Measurements from ENCODE around the gene CDH26.

Gene CDH26

GRCh38 chr20:59977086-59977485 is 18.9 kb downstream of the CDH26 start:
- peaks cover 0 to 2% of the 10 kb centered on the region in 2 donors for H3K4me1 ChIP-seq (ENCODE audit: control insufficient read depth in 1 of 2, insufficient read depth in 2 of 2, low read length in 2 of 2)
- H3K4me3 ChIP-seq (ENCODE audit: low read depth in 1 of 2, low read length in 2 of 2), result no peak overlapping the region
- H3K27ac ChIP-seq (ENCODE audit: low read depth, low read length), result no peak overlapping the region
- no peaks in the 10 kb centered on the region for H3K36me3 ChIP-seq (ENCODE audit: control insufficient read depth in 1 of 2, insufficient read depth in 2 of 2, low read length in 2 of 2)
- no peaks in the 10 kb centered on the region for H3K9me3 ChIP-seq (ENCODE audit: control insufficient read depth in 1 of 2, low read length in 2 of 2)
- H3K9ac ChIP-seq (ENCODE audit: low read depth in 1 of 2, low read length in 2 of 2), result no peak overlapping the region
- H3K27me3 ChIP-seq (ENCODE audit: control insufficient read depth in 1 of 2, insufficient read depth in 2 of 2, low read length in 2 of 2), result peaks cover 0 to 4% of the 10 kb centered on the region in 2 donors

- no peaks in the 10 kb centered on the region for H3K27me3 ChIP-seq (ENCODE audit: control insufficient read depth in 1 of 2, insufficient read depth in 2 of 2, low read length in 2 of 2)
- H3K9me3 ChIP-seq (ENCODE audit: control insufficient read depth in 1 of 2, low read length in 2 of 2), result no peaks in the 10 kb centered on the region
- no peak overlapping the region for H3K27ac ChIP-seq (ENCODE audit: low read depth, low read length)
- H3K36me3 ChIP-seq (ENCODE audit: control insufficient read depth in 1 of 2, insufficient read depth in 2 of 2, low read length in 2 of 2), result no peaks in the 10 kb centered on the region
- H3K9ac ChIP-seq (ENCODE audit: low read depth in 1 of 2, low read length in 2 of 2), result no peak overlapping the region
- H3K4me3 ChIP-seq (ENCODE audit: low read depth in 1 of 2, low read length in 2 of 2), result no peak overlapping the region
- H3K4me1 ChIP-seq (ENCODE audit: control insufficient read depth in 1 of 2, insufficient read depth in 2 of 2, low read length in 2 of 2), result no peaks in the 10 kb centered on the region
These were observed 24.9 kb downstream of the CDH26 start for GRCh38 chr20:59983076-59983475.

GRCh38 chr20:59984541-59984940 is 26.3 kb downstream of the CDH26 start:
- no peak overlapping the region for H3K4me3 ChIP-seq (ENCODE audit: low read depth in 1 of 2, low read length in 2 of 2)
- no peaks in the 10 kb centered on the region for H3K27me3 ChIP-seq (ENCODE audit: control insufficient read depth in 1 of 2, insufficient read depth in 2 of 2, low read length in 2 of 2)
- H3K36me3 ChIP-seq (ENCODE audit: control insufficient read depth in 1 of 2, insufficient read depth in 2 of 2, low read length in 2 of 2), result no peaks in the 10 kb centered on the region
- no peaks in the 10 kb centered on the region for H3K4me1 ChIP-seq (ENCODE audit: control insufficient read depth in 1 of 2, insufficient read depth in 2 of 2, low read length in 2 of 2)
- no peaks in the 10 kb centered on the region for H3K9me3 ChIP-seq (ENCODE audit: control insufficient read depth in 1 of 2, low read length in 2 of 2)
- no peak overlapping the region for H3K27ac ChIP-seq (ENCODE audit: low read depth, low read length)
- no peak overlapping the region for H3K9ac ChIP-seq (ENCODE audit: low read depth in 1 of 2, low read length in 2 of 2)

- H3K9me3 ChIP-seq (ENCODE audit: control insufficient read depth in 1 of 2, low read length in 2 of 2), result no peaks in the 10 kb centered on the region
- no peak overlapping the region for H3K4me3 ChIP-seq (ENCODE audit: low read depth in 1 of 2, low read length in 2 of 2)
- H3K4me1 ChIP-seq (ENCODE audit: control insufficient read depth in 1 of 2, insufficient read depth in 2 of 2, low read length in 2 of 2), result no peaks in the 10 kb centered on the region
- H3K27ac ChIP-seq (ENCODE audit: low read depth, low read length), result no peak overlapping the region
- no peaks in the 10 kb centered on the region for H3K27me3 ChIP-seq (ENCODE audit: control insufficient read depth in 1 of 2, insufficient read depth in 2 of 2, low read length in 2 of 2)
- no peaks in the 10 kb centered on the region for H3K36me3 ChIP-seq (ENCODE audit: control insufficient read depth in 1 of 2, insufficient read depth in 2 of 2, low read length in 2 of 2)
- H3K9ac ChIP-seq (ENCODE audit: low read depth in 1 of 2, low read length in 2 of 2), result no peak overlapping the region
These were observed 26.9 kb downstream of the CDH26 start for GRCh38 chr20:59985164-59985563.

GRCh38 chr20:59985864-59986263 is 27.6 kb downstream of the CDH26 start:
- H3K4me3 ChIP-seq (ENCODE audit: low read depth in 1 of 2, low read length in 2 of 2), result no peak overlapping the region
- H3K27me3 ChIP-seq (ENCODE audit: control insufficient read depth in 1 of 2, insufficient read depth in 2 of 2, low read length in 2 of 2), result no peaks in the 10 kb centered on the region
- H3K4me1 ChIP-seq (ENCODE audit: control insufficient read depth in 1 of 2, insufficient read depth in 2 of 2, low read length in 2 of 2), result no peaks in the 10 kb centered on the region
- H3K9me3 ChIP-seq (ENCODE audit: control insufficient read depth in 1 of 2, low read length in 2 of 2), result no peaks in the 10 kb centered on the region
- H3K27ac ChIP-seq (ENCODE audit: low read depth, low read length), result no peak overlapping the region
- H3K9ac ChIP-seq (ENCODE audit: low read depth in 1 of 2, low read length in 2 of 2), result no peak overlapping the region
- H3K36me3 ChIP-seq (ENCODE audit: control insufficient read depth in 1 of 2, insufficient read depth in 2 of 2, low read length in 2 of 2), result no peaks in the 10 kb centered on the region

- no peak overlapping the region for H3K9ac ChIP-seq (ENCODE audit: low read depth in 1 of 2, low read length in 2 of 2)
- no peak overlapping the region for H3K4me3 ChIP-seq (ENCODE audit: low read depth in 1 of 2, low read length in 2 of 2)
- no peaks in the 10 kb centered on the region for H3K9me3 ChIP-seq (ENCODE audit: control insufficient read depth in 1 of 2, low read length in 2 of 2)
- no peaks in the 10 kb centered on the region for H3K4me1 ChIP-seq (ENCODE audit: control insufficient read depth in 1 of 2, insufficient read depth in 2 of 2, low read length in 2 of 2)
- no peaks in the 10 kb centered on the region for H3K36me3 ChIP-seq (ENCODE audit: control insufficient read depth in 1 of 2, insufficient read depth in 2 of 2, low read length in 2 of 2)
- no peaks in the 10 kb centered on the region for H3K27me3 ChIP-seq (ENCODE audit: control insufficient read depth in 1 of 2, insufficient read depth in 2 of 2, low read length in 2 of 2)
- no peak overlapping the region for H3K27ac ChIP-seq (ENCODE audit: low read depth, low read length)
These were observed 28.9 kb downstream of the CDH26 start for GRCh38 chr20:59987135-59987534.

- Histone ChIP-seq H3K9ac (ENCODE audit: low read depth in 1 of 2, low read length in 2 of 2) (no peak overlapping the region), H3K36me3 (ENCODE audit: control insufficient read depth in 1 of 2, insufficient read depth in 2 of 2, low read length in 2 of 2) (no peaks in the 10 kb centered on the region), H3K9me3 (ENCODE audit: control insufficient read depth in 1 of 2, low read length in 2 of 2) (no peaks in the 10 kb centered on the region), H3K4me3 (ENCODE audit: low read depth in 1 of 2, low read length in 2 of 2) (no peak overlapping the region), H3K27ac (ENCODE audit: low read depth, low read length) (no peak overlapping the region), H3K27me3 (ENCODE audit: control insufficient read depth in 1 of 2, insufficient read depth in 2 of 2, low read length in 2 of 2) (no peaks in the 10 kb centered on the region), H3K4me1 (ENCODE audit: control insufficient read depth in 1 of 2, insufficient read depth in 2 of 2, low read length in 2 of 2) (no peaks in the 10 kb centered on the region)
These were observed 29.9 kb downstream of the CDH26 start for GRCh38 chr20:59988141-59988540.

- H3K4me3 ChIP-seq (ENCODE audit: low read depth in 1 of 2, low read length in 2 of 2), result no peak overlapping the region
- no peaks in the 10 kb centered on the region for H3K27me3 ChIP-seq (ENCODE audit: control insufficient read depth in 1 of 2, insufficient read depth in 2 of 2, low read length in 2 of 2)
- no peaks in the 10 kb centered on the region for H3K4me1 ChIP-seq (ENCODE audit: control insufficient read depth in 1 of 2, insufficient read depth in 2 of 2, low read length in 2 of 2)
- H3K9me3 ChIP-seq (ENCODE audit: control insufficient read depth in 1 of 2, low read length in 2 of 2), result no peaks in the 10 kb centered on the region
- H3K36me3 ChIP-seq (ENCODE audit: control insufficient read depth in 1 of 2, insufficient read depth in 2 of 2, low read length in 2 of 2), result no peaks in the 10 kb centered on the region
- H3K27ac ChIP-seq (ENCODE audit: low read depth, low read length), result no peak overlapping the region
- no peak overlapping the region for H3K9ac ChIP-seq (ENCODE audit: low read depth in 1 of 2, low read length in 2 of 2)
These were observed 34.4 kb downstream of the CDH26 start for GRCh38 chr20:59992526-59993084.

- no peak overlapping the region for H3K4me3 ChIP-seq (ENCODE audit: low read depth in 1 of 2, low read length in 2 of 2)
- H3K9me3 ChIP-seq (ENCODE audit: control insufficient read depth in 1 of 2, low read length in 2 of 2), result no peaks in the 10 kb centered on the region
- H3K27me3 ChIP-seq (ENCODE audit: control insufficient read depth in 1 of 2, insufficient read depth in 2 of 2, low read length in 2 of 2), result no peaks in the 10 kb centered on the region
- H3K27ac ChIP-seq (ENCODE audit: low read depth, low read length), result no peak overlapping the region
- no peaks in the 10 kb centered on the region for H3K4me1 ChIP-seq (ENCODE audit: control insufficient read depth in 1 of 2, insufficient read depth in 2 of 2, low read length in 2 of 2)
- H3K36me3 ChIP-seq (ENCODE audit: control insufficient read depth in 1 of 2, insufficient read depth in 2 of 2, low read length in 2 of 2), result no peaks in the 10 kb centered on the region
- no peak overlapping the region for H3K9ac ChIP-seq (ENCODE audit: low read depth in 1 of 2, low read length in 2 of 2)
These were observed 35.7 kb downstream of the CDH26 start for GRCh38 chr20:59993736-59994430.

- Histone ChIP-seq H3K27me3 (ENCODE audit: control insufficient read depth in 1 of 2, insufficient read depth in 2 of 2, low read length in 2 of 2) (no peaks in the 10 kb centered on the region), H3K4me3 (ENCODE audit: low read depth in 1 of 2, low read length in 2 of 2) (no peak overlapping the region), H3K27ac (ENCODE audit: low read depth, low read length) (no peak overlapping the region), H3K9ac (ENCODE audit: low read depth in 1 of 2, low read length in 2 of 2) (no peak overlapping the region), H3K36me3 (ENCODE audit: control insufficient read depth in 1 of 2, insufficient read depth in 2 of 2, low read length in 2 of 2) (no peaks in the 10 kb centered on the region), H3K4me1 (ENCODE audit: control insufficient read depth in 1 of 2, insufficient read depth in 2 of 2, low read length in 2 of 2) (no peaks in the 10 kb centered on the region), H3K9me3 (ENCODE audit: control insufficient read depth in 1 of 2, low read length in 2 of 2) (no peaks in the 10 kb centered on the region)
These were observed 36.5 kb downstream of the CDH26 start for GRCh38 chr20:59994697-59995122.

Data from duodenal mucosa (tissue), 2 donors.